HG03460 (cell line): ENCODE data around the gene PUS7.
"Not testable (repeated sequence)": the region's sequence is repeated elsewhere in the genome, so short reads cannot be mapped to it uniquely, and the experiment has no call there.

Source experiments
- ATAC-seq: cut with Tn5 transposase; IDR thresholded peaks from one replicate; pipeline ENCODE4 v1.9.1; 2021; ENCODE audit not compliant: unreplicated experiment

PUS7 gene

DNA sequence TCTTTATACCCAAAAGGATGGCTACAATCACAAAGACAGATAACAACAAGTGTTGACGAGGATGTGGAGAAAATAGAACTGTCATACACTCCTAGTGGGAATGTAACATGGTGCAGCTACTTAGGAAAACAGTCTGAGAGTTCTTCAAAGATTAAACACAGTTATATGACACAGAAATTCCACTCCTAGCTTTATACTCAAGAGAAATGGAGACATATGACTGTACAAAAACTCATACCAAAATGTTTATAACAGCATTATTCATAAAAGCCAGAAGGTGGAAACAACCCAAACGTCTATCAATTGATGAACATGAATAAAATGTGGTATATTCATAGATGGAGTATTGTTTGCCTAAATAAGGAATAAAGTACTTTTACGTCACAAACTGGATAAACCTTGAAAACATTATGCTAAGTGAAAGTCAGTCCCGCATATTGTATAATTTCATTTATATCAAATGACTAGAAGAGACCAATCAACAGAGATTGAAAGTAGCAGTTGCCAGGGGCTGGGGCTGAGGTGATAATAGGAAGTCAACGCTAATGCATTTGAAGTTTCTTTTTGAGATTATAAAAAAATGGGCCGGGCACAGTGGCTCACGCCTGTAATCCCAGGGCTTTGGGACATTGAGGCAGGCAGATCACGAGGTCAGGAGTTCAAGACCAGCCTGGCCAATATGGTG is 71.8 kb downstream of the PUS7 start:
- no peak for ATAC-seq

DNA sequence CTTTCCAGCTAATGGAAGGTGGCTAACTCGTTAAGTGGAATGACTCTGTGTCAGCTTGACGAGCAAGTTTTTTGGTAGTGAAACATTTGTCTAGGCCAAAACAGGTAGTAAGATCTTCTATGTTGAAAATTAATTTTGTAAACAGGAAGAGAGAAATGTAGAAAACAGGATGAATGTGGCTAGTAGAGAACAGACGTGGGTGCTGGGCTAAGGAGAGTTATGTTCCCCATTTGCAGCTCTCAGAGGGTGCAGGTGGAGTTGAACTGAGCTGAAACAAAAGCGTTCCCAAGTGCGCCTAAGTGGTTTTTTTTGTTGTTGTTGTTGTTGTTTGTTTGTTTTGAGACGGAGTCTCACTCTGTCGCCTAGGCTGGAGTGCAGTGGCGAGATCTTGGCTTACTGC is 73.9 kb downstream of the PUS7 start:
- peak; percentile 72 for ATAC-seq

DNA sequence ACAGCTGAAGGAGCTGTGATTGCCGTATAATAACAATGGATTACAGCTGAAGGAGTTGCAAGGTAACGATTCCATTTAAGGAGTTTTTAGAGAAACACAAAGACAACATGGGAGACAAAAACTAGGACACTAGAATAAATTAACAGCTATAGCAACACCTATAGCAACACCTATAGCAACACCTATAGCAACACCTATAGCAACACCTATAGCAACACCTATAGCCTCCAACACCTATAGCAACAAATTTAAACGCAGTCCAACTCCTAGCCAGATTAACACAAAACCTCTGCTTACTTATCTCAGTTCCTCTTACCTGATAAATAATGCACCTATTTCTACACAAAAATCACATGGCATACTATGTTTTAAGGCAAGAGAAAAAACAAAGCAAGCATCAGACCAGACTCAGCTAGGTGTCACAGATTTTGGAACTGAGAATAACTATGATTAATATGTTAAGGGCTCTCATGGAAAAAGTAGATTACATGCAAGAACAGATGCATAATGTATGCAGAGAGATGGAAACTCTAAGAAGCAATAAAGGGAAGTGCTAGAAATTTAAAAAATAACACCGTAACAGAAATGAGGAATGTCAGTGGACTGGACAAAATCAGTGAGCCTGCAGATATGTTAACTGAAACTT is 77.6 kb downstream of the PUS7 start:
- no peak for ATAC-seq

DNA sequence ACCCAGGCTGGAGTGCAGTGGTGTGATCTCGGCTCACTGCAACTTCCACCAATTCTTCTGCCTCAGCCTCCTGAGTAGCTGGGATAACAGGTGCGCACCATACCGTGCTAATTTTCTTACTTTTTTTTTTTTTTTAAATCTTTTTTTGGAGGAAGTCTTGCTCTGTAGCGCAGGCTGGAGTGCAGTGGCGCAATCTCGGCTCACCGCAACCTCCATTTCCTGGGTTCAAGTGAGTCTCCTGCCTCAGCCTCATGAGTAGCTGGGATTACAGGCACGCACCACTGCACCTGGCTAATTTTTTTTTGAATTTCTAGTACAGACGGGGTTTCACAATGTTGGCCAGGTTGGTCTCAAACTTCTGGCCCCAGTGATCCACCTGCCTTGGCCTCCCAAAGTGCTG is 79.9 kb downstream of the PUS7 start:
- ATAC-seq = not testable (repeated sequence)

DNA sequence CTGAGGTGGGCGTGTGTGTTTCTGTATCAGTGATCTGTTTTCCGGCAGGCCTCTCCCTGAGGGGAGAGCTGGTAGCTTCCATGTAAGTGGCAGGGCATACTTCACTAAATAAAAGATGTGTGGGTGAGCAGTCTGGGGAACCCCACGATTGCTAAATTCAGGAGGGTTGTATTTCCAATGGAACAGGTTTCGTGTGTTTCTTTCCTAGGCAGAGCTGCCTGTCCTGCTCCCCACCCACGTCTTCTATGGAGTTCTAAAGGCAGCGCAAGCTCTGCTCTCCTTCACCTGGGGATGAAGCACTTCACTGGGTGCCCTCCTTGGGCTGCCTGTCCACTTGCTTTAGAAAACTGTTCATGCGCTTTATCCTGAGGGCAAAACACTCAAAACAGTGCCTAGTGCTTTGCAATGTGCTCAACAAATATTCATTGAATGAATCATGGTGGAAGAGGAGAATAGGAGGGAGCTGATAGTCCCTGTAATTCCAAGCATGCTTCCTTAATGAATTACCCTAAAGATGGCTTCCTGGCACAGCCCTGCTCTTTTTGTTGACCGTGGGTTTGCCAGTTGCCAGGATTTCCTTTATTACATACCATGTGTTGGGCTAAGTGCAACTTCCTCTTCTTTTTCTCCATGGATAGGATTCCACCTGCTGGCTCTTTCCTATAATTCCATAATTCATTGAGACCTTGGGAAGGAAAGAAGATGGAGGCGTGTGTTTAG is 82.7 kb downstream of the PUS7 start:
- ATAC-seq = no peak

DNA sequence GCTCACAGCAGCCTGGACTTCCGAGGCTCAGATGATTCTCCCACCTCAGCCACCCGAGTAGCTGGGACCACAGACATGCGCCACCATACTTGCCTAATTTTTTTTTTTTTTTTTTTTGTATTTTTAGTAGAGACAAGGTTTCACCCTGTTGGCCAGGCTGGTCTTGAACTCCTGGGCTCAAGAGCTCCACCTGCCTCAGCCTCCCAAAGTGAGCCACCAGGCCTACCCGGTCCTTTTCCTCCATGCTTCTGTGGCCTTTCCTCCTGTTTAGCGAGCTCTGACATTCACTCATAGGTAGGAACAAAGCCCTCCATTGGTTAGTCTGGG is 83.3 kb downstream of the PUS7 start:
- no peak for ATAC-seq

DNA sequence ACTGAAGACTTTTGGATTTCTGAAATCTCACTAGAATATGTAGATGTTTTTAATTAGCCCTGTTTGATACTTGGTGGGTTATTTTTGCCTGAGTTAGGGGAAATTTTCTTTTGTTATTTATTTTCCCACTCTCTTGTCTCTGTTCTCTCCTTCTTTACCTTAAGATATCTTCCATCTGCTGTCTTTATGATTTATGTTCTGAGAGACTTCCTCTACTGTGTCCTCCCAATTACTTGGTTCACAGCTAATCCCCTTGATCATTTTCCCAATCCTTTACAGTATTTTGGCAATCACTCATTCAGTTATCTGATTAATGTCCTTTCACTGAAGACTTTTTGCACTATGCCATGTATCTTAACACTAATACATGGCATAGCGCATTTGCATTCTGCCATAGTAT is 83.8 kb downstream of the PUS7 start:
- ATAC-seq = no peak

DNA sequence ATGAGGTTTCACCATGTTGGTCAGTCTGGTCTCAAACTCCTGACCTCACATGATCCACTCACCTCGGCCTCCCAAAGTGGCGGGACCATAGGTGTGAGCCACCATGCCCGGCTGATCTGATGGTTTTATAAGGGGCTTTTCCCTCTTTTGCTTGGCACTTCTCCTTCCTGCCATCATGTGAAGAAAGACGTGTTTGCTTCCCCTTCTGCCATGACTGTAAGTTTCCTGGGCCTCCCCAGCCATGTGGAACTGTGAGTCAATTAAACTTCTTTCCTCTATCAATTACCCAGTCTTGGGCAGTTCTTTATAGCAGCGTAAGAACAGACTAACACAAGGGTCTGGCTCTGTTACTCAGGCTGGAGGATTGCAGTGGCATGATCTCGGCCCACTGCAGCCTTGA is 84.7 kb downstream of the PUS7 start:
- ATAC-seq = not testable (repeated sequence)

DNA sequence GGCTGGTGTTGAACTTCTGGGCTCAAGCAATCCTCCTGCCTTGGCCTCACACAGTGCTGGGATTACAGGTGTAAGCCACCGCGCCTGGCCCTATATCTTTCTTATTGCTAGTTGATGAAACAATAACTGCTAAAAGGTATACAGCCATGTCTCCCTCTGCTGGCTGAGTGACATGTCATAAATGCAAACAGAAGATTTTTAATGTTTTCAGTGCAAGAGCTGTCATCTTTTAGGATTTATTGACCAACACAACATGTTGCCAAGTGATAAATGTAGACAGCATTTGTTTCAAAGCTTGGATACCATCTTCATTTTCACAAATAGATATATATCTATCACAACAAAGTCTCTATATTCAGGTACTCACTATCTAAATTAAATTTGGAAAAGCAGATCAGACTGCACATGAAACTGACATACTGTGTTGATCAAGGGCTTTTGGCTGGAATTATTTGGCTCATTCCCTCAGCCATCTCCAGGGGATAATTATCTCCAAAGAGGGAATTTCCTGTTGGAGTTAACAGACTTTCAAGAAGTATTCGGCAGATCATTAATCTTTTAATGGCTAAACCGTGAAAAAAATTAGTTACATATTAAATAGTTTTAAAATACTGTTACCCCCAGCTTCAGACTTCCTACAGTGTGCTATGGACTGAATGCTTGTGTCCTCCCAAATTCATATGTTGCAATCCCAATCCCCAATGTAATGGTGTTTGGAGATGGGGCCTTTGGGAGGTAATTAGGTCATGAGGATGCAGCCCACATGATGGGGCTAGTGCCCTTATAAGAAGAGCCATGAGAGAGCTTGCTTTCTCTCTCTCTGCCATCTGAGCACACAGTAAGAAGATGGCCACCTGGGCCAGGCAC is 92.1 kb downstream of the PUS7 start:
- ATAC-seq = peak; percentile 66

DNA sequence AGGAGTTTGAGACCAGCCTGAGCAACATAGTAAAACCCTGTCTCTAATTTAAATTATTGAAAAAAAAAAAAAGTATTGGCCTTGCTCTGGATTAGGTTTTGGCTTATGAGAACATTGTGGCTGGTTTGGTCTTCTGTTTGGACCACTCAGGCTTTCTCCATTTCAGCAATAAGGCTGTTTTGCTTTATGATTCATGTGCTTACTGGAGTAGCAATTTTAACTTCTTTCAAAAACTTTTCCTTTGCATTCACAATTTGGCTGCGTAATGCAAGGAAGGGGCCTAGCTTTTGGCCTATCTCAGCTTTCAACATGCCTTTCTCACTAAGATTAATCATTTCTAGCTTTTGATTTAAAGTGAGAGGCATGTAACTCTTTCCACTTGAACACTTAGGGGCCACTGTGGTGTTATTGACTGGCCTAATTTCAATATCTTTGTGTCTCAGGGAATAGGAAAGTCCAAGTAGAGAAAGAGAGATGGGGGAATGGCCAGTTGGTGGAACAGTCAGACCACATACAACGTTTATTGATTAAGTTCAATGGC is 95.4 kb downstream of the PUS7 start:
- ATAC-seq = no peak

DNA sequence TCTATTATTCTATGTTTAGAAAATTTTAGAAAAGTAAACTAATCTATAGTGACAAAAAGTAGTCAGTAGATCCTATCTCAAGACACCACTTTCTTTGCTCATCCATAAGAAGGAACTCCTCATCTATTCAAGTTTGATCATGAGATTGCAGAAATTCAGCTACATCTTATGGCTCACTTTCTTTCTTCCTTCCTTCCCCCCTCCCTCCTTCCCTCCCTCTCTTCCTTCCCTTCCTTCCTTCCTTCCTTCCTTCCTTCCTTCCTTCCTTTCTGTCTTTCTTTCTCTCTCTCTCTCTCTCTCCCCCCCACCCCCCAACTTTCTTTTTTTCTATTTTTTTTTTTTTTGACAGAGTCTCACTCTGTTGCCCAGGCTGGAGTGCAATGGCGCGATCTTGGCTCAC is 98.1 kb downstream of the PUS7 start:
- no peak for ATAC-seq

DNA sequence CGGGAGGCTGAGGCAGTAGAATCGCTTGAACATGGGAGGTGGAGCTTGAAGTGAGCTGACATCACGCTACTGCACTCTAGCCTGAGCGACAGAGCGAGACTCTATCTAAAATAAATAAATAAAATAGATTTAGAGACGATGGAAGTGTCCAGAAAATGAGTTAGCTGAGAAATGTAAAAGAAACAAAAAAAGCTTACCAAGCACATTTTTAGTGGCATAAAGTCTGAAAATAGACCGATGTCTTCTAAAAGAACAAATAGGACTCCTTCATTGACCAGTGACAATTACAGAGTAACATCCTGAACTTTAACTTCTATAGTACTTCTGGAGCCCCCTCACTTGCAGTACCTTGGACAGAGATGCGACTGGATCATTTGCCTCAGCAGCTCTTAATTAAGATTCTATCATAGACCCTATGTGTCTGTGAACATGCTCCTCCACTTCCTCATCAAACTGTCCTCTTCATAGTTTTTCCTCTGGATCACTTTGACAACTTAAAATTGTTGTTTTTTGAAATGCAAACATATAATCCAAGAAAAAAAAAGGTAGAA is 108.1 kb downstream of the PUS7 start:
- no peak for ATAC-seq

DNA sequence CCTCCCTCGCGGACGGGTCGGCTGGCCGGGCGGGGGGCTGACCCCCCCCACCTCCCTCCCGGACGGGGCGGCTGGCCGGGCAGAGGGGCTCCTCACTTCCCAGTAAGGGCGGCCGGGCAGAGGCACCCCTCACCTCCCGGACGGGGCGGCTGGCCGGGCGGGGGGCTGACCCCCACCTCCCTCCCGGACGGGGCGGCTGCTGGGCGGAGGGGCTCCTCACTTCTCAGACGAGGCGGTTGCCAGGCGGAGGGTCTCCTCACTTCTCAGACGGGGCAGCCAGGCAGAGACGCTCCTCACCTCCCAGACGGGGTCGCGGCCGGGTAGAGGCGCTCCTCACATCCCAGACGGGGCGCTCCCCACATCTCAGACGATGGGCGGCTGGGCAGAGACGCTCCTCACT is 111.3 kb downstream of the PUS7 start:
- ATAC-seq = not testable (repeated sequence)

DNA sequence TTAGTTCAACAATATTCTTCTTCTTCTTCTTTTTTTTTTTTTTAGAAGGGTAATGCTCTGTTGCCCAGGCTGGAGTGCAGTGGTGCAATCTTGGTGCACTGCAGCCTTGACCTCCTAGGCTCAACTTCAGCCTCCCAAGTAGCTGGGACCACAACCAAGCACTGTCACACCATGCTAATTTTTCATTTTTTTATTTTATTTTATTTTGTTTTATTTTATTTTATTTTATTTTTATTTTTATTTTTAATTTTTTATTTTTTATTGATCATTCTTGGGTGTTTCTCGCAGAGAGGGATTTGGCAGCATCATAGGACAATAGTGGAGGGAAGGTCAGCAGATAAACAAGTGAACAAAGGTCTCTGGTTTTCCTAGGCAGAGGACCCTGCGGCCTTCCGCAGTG is 112.3 kb downstream of the PUS7 start:
- ATAC-seq = not testable (repeated sequence)

DNA sequence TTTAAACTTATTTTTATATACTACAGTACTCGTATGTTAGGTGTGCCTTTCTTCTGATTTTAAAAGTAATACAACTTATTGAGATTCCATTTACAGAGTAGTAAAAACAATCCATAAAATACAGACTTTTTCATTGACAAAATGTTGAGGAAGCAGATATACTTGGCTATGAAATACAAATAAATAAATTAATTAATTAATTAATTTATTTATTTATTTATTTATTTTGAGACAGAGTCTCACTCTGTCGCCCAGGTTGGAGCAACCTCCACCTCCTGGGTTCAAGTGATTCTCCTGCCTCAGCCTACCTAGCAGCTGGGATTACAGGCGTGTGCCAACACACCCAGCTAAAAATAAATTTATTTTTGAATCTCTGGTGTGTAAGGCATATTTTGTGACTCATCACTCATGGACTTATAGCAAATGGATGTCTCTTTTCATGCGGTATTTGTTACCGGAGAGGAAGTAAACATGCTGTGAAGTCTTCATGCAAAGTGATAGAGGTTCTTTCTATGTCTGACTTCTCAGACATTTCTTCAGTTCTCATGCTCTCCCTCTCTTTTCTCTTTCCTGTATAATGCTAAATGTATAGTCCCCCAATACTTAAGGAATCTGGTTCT is 113.2 kb downstream of the PUS7 start:
- no peak for ATAC-seq
